DMS53 (cell line): ENCODE data around the gene ZFP36L1.
A peak's percentile ranks its signal among the peaks of the same experiment; 100 is the strongest.

Experiments
- DNase-seq: peaks from one replicate; lab custom pipeline; 2025; lab: John Stamatoyannopoulos, UW

The ZFP36L1 gene

DNA sequence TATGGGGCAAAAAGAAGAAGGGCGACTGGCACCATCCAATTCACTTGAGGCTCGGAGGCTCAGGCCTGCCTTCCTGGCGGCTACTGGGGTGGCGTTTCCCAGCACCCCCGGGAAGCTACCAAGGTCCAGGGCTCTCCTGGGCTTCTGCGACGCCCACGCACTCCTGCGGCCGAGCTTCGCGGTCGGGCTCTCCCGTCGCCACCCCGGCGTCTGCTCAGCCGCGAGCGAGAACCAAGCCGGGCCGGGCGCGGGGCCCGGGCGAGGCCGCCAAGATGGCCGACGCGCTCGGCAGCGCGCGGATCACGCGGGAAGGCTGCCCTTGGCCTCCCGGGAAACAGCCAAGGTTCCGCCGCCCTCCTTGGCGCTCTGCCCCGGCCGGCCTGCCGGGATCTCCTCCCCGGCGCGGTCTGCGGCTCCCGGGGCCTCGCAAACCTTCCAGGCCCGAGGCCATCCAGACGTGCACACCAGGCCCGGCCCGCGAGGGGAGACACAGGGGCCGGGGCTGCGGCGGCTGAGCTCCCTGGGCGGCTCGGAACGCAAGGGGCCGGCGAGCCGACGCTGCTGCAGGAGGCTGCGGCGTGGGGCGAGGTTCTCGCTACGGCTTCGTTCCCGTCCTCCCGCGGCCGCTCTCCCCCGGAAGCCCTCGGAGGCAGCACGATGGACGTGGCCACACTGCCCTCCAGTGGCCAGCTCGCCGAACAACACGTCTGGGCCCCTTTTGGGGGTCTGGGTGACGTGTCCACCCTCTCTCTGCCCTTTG lies 23.5 kb upstream of the ZFP36L1 start:
- peak; percentile 92 for DNase-seq

DNA sequence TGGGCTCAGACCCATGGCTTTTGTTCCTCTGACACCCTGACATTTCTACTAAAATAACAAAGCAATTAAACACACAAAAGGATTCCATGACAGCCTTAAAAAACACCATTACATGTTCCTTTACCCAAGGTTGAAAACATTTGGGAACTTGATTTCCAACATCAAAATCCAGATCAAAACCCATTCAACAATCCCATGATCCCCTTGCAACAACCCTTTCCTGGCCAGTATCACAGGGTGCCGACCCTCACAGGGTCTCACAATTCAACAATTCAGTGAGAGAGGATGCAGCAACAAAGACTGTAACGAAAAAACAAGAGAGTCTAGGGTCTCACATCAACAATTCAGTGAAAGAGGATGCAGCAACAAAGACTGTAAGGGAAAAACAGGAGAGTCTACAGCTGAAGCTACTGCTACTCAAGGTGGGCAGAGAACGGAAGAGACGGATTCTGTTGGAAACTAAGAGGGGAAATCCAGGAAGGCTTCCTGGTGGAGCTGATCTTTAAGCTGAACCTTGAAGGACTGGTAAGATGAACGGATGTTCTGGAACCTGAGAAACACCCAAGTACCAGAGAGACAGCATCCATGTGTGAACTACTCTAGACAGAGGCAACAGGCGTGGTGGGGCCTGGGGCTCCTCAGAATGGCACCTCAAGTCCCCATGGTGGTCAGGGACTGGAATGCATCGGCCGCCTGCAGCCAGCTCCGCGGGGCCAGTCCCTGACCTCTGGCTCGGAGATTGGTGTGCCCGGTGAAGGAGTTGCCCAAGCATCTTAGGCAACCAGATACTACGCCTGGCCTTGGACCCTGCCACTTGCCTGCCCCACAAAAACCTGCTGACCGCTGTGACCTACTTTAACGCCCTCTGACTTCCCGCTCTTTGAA lies 22.7 kb upstream of the ZFP36L1 start:
- DNase-seq, result no peak

DNA sequence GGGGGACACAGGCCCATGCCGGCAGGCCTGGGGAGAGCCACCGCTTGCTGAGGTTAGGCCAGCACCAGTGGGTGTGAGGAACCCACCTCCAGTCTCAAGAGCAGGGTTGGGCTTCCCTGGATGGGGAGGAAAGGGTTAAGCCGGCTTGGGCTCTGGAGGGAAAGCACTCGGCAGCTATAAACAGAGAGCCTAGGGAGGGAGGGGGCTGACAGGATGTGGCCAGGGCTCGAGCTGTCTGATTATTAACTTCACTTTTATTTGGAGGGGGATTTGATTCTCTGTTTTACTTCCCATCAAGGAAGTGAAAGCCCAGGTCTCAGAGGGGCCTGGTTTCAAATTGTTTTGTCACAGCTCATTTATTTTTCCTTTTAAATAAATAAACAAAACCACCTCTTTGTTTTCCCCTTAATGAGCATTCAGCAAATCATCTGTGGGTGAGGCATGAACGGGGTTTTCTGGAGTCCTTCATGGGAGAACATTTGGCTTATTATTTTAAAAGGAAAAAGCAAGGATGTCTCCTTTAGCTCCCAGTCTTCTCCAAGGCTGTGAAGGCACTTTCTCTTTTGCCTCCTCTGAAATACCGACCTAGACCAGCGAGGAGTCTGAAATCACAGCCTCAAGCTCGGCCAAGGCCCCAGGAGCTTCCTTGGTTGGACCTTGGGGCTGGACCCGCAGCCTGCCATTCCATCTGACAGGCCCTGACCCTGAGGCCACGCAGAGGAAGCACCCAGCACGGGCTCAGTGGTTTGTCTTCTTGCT lies 21.9 kb upstream of the ZFP36L1 start:
- DNase-seq, result peak; percentile 60

GRCh38 chr14:68814238-68814538 lies 21.3 kb upstream of the ZFP36L1 start:
- DNase-seq, result no peak

GRCh38 chr14:68813318-68813838 lies 20.5 kb upstream of the ZFP36L1 start:
- DNase-seq, result no peak

GRCh38 chr14:68811171-68811570 lies 18.3 kb upstream of the ZFP36L1 start:
- no peak for DNase-seq

DNA sequence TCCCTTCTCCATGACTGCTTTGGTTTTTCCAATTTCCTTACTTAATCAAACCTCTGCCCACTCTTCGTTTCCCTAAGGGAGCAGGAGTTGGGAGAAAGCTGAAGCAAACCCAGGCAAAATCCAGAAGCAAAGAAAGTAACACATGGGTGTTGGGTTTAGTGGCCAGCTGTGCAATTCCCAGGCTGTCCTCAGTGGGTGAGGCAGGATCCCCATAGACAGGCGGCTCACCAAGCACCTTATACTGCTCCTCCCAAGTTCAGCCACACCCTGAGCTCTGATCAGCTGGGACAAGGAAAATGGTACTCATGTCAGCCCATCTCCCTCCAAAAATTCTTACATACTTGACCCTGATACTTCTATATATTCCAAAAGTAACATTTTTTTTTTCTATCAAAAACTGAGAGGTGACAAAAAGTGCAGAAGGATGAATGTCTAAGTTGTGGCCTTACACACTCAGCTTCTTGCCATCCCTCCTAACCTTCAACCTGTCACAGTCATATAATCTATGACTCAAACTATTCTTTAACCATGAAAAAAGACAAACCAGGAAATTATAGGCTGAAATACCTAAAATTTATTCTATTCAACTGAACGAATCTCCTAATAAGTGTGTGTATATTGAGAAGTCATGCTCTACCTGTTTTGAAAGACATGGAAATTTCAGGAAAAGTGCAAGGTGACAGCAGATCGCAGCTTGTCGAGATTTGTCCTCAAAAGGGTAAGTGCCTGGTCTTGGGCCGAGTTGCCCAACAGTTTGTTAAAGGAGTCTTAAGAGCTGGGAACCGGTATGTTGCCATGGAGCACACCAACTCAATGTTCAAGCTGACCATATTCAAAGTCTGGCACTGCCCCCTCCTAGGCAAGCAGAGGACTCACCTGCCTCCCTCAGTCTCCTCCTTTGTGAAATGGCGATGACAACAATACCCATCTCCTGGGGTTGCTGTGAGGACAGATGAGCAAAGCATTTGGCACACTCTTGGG lies 17.6 kb upstream of the ZFP36L1 start:
- no peak for DNase-seq

GRCh38 chr14:68809524-68809923 lies 16.7 kb upstream of the ZFP36L1 start:
- no peak for DNase-seq

DNA sequence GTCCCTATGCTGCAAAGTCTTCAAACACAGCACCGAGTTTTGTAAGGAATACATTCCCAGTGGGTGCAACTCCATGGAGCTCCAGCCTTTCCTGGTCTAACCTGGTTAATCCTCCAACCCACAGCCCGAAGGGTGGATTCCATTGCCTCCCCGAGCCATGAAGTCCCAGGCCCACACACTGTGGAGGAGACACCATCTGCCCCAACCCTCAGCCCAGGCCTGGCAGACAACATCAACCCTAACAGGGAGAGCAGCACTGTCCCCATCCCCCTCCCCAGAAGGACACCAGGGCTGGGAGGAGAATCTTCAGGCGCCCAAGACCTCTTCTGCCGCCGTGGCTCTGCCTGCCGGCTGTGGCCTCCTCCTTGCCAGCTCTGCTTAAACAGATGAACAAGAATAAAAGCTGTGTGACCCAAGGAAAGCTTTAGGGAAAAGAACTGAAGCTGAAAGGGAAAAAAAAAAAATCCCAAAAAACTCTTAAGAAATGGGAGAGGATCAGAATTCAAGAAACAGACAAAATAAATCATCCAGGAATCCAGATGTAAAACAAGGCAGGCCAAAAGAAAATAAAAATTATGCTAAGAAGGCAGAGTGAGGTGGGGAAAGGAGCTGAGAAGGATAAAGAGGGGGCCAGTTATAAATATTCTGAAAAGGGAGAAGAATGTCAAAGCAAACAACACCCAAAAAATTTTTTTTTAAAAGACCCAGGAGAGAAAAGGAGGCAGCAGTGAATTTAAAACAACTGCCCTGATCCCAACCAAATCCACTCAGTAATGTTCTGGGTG lies 16.0 kb upstream of the ZFP36L1 start:
- no peak for DNase-seq

- DNase-seq, result no peak
Observed at GRCh38 chr14:68807987-68808386, 15.1 kb upstream of the ZFP36L1 start.

DNA sequence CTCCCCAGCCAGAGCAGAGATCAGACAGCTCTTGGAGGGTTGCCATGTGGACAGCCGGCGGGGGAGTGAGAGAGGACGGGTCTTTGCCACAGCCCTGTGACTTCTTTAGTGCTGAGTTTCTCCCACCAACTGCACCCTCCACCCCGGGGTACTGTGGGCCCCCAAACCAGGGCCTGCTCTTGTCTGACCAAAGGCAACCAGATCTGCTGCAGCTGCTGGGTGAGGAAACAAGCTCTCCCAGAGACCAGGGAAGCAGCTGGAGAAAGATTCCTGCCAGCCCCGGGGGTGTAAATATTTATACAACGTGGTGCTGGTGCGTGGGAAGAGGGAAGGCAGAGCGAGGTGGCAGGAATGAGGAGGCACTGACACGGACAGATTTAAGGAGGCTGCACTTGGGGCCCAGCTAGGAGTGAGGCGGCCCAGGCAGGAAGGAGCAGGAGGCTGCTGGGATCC lies 14.3 kb upstream of the ZFP36L1 start:
- DNase-seq, result peak; percentile 86

DNA sequence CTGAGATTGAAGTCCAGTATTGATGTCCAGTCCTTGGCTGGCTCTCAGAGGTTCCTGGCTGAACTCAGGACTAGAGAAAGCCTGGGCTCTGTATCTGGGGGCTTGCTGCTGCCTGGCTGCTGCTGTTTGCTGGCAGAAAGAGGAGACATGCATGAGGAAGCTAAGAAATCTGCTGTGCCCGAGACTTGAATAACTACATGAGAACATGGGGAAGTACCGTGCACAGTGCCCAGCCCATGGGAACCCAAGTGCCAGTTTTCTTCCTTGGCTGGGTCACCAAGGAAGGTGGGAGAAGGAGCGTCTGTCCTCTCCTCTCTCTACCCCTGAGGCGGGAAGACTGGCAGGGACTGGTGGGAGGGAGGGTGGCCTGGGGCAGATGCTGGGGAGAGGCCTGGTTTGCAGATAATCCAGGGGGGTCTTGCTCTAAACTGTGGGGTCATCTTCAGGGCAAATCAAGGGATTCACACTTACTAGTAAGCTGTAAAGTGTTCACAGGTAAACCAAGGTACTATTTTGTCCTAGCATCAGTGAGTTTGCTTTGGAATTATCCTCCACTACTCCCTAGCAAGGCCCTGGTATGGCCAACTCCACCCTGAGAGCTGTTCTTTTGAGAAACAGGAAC lies 13.8 kb upstream of the ZFP36L1 start:
- no peak for DNase-seq

DNA sequence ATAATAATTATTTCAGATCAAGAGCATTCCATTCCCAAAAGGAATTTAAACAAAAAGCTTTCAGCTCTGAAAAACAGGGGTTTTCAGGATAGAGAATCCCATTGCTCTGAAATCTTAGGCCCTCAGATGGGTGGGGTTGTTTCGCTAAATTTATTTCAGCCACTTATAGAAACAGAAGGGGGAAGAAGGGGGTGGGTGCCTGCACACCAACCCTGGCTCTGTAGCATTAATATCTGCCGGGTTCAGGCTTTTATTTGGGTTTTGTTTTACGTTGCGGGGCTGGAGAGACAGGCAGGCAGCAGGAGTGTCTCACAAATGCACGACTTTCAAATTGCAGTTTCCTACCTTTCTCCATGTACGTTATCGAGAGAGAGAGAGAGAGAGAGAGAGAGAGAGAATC lies 12.5 kb upstream of the ZFP36L1 start:
- DNase-seq, result no peak

GRCh38 chr14:68801631-68802030 lies 8.8 kb upstream of the ZFP36L1 start:
- no peak for DNase-seq

DNA sequence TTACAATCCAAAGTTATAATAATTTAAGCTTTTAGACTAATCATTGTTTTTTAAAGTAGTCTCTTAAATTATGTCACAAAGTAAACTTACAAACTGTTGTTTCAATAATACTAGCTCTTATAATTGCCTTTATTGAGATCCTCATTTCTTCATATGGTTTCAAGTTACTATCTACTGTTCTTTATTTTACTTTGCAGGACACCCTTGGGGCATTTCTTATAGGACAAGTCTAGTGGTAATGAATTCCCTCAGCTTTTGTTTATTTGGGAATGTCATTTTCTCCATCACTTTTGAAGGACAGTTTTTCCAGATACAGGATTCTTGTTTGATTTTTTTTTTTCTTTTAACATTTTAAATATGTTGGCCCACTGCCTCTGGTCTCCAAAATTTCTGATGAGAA lies 8.1 kb upstream of the ZFP36L1 start:
- no peak for DNase-seq

DNA sequence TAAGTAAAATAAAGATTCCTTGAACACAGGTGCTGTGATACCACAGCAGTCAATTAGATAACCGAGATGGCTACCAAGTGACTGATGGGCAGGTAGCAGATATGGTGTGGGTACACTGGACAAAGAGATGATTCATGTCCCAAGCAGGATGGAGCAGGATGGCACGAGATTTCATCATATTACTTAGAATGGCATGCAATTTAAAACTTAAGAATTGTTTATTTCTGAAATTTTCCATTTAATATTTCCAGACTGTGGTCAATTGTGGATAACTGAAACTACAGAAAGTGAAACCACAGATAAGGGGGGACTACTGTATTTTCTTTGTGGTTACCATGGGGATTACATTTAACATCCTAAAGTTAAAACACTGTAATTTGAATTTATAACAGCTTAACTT lies 7.5 kb upstream of the ZFP36L1 start:
- peak; percentile 7 for DNase-seq

DNA sequence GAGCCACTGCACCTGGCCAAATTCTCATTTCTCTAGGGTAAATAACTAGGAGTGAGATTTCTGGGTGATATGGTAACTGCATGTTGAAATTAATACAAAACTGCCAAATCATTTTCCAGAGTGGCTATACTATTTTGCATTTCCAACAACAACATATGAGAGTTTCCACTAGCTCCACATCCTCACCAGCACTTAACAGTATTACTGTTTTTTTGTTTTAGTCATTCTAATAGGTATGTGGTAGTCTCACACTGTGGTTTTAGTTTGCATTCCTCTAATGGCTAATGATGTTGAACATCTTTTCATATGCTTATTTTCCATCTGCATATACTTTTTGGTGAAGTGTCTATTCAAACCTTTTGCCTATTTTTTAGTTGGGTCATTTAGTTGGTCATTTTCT lies 5.8 kb upstream of the ZFP36L1 start:
- DNase-seq, result no peak

- no peak for DNase-seq
Observed at GRCh38 chr14:68797121-68797670, 4.3 kb upstream of the ZFP36L1 start.

DNA sequence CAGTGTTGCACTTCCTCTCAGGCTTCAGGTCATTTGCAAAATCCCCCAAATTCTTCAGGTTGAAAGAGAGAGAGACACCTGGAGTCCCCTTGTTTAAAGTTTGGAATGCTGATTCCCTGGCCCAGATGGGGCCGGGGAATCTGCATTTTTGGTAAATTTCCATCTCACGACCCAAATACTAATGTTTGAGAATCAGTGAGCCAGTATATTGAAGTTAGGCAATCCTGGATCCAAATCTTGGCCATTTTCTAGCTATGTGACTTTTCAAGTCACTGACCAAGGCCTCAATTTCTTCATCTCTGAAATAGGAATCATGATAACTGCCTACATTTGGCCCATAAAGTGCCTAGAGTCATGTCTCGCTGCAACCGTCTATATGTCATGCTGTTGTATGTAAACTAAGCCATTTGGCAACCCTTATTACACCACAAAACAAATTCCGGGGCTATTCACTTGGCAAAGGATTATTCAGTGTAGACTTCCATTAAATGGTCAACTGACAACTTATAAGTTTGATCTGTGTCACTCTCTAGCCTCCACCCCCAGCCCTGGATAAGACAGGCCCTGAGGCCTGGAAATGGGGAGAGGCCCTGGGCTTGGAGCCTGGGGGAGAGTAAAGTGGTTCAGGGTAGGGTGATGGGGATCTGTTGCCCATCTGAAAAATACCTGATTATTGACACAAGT lies 3.7 kb upstream of the ZFP36L1 start:
- no peak for DNase-seq
